ENCODE results near the gene KCTD1.

GRCh38 chr18:26434887-26435286, 113.5 kb downstream of the KCTD1 start:
- TF ChIP-seq POLR2A (IDR thresholded peaks at IDR 0.05), result no peak
- TF ChIP-seq, protein P1, sequence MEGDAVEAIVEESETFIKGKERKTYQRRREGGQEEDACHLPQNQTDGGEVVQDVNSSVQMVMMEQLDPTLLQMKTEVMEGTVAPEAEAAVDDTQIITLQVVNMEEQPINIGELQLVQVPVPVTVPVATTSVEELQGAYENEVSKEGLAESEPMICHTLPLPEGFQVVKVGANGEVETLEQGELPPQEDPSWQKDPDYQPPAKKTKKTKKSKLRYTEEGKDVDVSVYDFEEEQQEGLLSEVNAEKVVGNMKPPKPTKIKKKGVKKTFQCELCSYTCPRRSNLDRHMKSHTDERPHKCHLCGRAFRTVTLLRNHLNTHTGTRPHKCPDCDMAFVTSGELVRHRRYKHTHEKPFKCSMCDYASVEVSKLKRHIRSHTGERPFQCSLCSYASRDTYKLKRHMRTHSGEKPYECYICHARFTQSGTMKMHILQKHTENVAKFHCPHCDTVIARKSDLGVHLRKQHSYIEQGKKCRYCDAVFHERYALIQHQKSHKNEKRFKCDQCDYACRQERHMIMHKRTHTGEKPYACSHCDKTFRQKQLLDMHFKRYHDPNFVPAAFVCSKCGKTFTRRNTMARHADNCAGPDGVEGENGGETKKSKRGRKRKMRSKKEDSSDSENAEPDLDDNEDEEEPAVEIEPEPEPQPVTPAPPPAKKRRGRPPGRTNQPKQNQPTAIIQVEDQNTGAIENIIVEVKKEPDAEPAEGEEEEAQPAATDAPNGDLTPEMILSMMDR (IDR thresholded peaks at IDR 0.05), result no peak

Measured in body of pancreas (tissue), 4 donors.